EL (cell line): Measurements from ENCODE around the gene MEIOC.
"Not testable (repeated sequence)": the region's sequence is repeated elsewhere in the genome, so short reads cannot be mapped to it uniquely, and the experiment has no call there.

Experiments used
- DNase-seq: peaks from one replicate; pipeline ENCODE4 v3.0.0-alpha.2; 2016

The MEIOC gene

GRCh38 chr17:44648963-44649362 is 7.3 kb upstream of the MEIOC start:
- no peak for DNase-seq

DNA sequence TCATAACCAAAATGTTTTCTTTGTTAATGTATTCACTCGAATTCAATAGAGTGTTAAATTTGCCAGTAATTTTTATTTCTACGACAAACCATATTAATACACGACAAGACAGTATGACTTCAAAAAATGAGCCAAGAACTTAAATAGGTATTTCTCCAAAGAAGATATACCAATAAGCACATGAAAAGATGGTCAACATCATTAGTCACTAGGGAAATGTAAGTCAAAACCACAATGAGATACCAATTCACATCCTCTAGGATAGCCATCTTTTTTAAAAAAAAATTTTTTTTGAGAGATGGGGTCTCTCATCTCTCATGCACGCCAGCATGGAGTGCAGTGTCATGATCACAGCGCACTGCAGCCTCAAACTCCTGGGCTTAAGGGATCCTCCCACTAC is 5.0 kb upstream of the MEIOC start:
- no peak for DNase-seq

DNA sequence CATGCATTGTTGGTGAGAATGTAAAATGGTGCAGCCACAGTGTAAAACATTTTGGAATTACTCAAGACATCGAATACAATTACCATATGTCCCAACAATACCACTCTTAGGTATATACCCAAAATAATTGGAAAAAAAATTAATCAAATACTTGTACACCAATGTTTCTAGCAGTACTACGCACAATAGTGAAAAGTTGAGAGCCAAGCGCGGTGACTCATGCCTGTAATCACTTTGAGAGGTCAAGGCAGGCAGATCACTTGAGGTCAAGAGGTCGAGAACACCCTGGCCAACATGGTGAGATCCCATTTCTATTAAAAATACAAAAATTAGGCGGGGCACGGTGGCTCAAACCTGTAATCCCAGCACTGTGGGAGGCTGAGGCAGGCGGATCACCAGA is 3.5 kb upstream of the MEIOC start:
- no peak for DNase-seq

GRCh38 chr17:44653384-44653783 is 2.9 kb upstream of the MEIOC start:
- no peak for DNase-seq

DNA sequence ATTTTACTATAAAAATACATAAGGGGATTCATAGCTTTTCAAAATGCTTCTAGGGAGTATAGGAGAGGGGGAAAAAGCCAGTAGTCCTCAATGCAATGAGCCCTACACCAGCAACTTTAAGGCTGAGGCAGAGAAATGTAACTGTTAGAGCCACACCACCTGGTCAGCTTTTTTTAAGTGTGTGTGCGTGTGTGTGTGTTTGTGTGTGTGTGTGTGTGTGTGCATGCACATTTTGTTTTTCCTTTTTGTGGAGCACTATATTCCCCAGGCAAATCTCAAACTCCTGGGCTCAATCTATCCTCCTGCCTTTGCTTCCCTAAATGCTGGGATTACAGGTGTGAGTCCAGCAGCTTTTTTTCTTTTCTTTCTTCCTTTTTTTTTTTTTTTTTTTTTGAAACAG is 2.3 kb upstream of the MEIOC start:
- no peak for DNase-seq

- DNase-seq: no peak
These were observed 5.6 kb downstream of the MEIOC start for GRCh38 chr17:44661835-44662234.

GRCh38 chr17:44663095-44663494 is 6.8 kb downstream of the MEIOC start:
- no peak for DNase-seq

GRCh38 chr17:44664867-44665266 is 8.6 kb downstream of the MEIOC start:
- DNase-seq: no peak

- no peak for DNase-seq
These were observed 9.7 kb downstream of the MEIOC start for GRCh38 chr17:44666006-44666405.

GRCh38 chr17:44672479-44673093 is 16.3 kb downstream of the MEIOC start:
- peak; percentile 39 for DNase-seq

DNA sequence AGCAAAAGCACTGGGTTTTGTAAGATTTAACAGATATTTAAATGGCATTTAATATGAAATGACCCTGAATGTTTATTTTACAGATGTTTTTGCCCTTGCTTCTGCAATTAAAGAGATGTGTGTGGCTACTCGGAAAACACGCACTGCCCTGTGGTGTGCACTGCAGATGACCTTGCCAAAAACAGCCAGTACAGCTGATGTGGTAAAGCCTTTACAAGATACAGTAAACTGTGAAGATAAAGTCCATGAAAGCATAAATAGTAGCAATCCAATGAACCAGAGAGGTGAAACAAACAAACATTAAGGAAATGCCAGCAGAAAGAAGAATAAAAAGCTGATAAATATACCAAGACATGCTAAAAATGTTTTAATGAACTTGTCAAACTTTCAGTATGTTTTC is 17.6 kb downstream of the MEIOC start:
- no peak for DNase-seq

DNA sequence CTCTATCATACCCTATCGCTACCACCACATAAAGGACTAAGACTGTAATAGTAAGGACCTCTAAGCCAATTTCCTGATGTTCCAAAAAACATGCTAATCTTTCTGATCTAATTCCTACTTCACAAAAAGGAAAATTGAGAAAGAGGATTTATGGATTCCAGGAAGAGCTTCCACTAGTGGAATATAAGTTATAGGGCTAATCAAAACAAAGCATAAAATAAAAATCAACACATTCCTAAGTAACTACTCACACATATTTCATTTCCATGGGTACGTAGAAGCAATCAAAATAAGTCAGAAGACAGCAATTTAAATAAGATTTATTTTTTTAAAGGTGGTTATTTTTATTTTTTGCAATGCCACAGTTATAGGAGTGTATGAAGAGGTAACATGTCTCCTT is 20.9 kb downstream of the MEIOC start:
- peak; percentile 62 for DNase-seq

- DNase-seq: not testable (repeated sequence)
These were observed 27.0 kb downstream of the MEIOC start for GRCh38 chr17:44683303-44683702.

- no peak for DNase-seq
These were observed 31.5 kb downstream of the MEIOC start for GRCh38 chr17:44687756-44688155.

GRCh38 chr17:44688200-44688599 is 31.9 kb downstream of the MEIOC start:
- DNase-seq: no peak

DNA sequence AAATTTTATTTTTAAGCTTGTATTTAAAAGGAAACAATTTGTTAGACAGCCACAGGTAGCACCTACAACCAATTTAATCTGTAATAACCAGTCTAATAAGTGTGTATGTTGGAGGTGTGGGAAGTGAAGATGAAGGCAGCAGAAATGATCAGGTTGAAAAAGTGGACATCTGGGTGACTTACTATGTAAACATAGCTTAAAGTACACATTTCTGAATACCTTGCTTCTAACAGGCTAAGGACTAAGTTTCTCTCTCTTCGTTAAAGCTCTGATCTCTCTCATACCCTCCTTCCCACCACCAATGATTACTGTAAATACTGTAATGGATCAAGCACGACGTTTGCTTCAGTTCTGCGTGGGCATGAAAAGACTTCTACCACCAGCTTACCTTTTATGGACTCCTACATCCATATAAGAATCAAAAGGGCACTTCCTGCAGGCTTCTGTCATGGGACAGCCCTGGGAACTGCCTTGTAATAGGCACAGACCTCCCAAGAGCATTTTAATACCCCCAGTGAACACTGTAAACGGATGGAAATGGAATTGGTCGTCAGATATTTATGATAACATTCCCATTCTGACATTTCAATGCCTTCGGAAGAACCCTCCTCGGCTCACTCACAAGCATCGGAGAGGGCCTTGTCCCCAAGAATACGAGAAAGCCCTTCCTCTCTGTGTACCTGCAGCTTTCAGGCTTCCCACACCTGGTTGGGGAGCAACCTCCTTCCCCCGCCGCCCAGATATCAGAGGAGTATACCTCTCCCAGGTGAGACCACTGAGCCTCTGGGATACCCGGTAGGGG is 32.6 kb downstream of the MEIOC start:
- DNase-seq: peak; percentile 11

DNA sequence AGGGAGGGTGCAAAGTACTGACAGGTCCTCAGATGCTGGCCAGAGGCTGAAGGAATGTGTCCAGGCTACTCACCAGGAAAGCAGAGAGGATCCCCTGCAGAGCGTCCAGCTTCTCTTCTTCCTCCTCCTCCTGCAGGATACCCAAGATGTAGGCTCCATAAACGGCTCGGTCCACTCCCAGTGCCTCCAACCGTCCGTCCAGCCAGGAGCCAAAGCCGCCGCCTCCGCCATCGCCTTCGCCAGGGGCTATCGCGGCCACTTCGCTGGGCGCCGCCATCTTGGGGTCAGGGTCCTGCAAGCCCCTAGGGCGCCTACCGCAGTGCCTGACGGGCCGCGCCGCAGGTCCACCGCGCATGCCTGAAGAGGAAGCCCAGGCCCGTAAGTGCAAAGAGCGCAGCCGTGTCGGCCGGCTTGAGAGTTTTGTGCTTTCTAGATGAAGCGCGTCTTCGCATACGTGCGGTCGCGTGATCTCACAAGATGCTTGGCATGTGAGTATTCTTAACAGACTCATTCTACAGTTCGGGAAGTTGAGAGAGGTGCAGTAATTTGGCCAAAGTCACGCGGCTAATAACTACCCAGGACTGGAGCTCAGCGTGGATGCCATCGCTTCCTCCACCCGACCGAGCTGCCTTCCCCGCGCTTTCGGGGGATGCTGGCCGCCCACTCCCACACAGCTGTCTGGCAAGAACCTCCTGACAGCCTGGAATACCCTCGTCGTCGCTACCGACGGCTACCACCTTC is 33.4 kb downstream of the MEIOC start, which contains the start of gene CCDC43:
CCDC43 (minus strand) TSS at position 300 of the 741 bp plus-strand sequence; CDS start at position 277, 23 bp downstream.
- DNase-seq: peak; percentile 97

- DNase-seq: peak; percentile 26
These were observed 34.6 kb downstream of the MEIOC start for GRCh38 chr17:44690746-44691306.

GRCh38 chr17:44693609-44694008 is 37.3 kb downstream of the MEIOC start:
- DNase-seq: no peak

GRCh38 chr17:44700288-44700687 is 44.0 kb downstream of the MEIOC start:
- not testable (repeated sequence) for DNase-seq

- DNase-seq: no peak
These were observed 51.6 kb downstream of the MEIOC start for GRCh38 chr17:44707755-44708400.

DNA sequence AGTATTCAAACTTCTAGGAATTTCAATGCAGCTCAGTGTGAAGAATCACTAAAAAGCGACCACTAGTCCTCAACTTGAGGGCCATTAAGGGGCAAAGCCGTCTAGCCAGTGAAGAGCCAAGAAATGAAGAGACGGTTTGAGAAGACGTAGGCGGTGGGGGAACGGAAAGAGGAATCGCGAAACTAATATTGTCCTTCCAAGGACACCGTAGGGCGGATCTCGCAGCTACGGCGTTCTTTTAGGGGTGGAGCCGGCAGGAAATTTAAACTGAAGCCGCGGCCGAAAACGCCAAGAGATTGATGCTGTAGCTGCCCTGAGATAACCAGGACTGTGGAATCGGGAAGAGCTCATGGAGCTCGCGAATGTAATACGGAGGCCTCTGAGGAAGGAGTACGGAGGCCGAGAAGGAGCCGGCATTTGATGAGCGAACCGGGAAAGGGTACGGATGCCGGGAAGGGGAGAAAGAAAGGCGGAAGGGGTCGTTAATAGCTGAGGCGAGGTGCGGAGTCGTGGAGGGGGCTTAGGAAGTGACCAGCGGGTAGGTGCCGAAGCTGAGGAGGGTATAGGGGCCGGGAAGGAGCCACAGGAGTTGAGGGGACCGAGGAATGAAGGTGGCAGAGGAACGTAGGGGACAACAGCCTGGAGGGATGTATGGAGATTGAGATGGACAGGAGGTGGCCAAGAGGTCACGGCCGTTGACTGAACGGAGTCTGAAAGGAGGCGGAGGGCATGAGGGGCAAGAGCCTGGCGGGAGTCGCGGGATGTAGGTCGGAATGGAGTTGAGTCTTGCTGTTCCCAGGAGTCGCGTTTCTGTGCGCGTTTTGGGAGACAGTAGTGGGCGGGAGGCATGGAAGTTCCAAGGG is 52.4 kb downstream of the MEIOC start, which contains the start of gene DBF4B:
DBF4B (plus strand) TSS at position 265 of the 863 bp plus-strand sequence; CDS start at position 421, 156 bp downstream.
- peak; percentile 93 for DNase-seq
